Activated CD4-positive, CD25-positive, alpha-beta regulatory T cell treated with anti-CD3 and anti-CD28 coated beads, Interleukin-2, amount 50 U/mL, for 72 hours (primary cell): Measurements from ENCODE around the gene CLK1.
A peak's percentile ranks its signal among the peaks of the same experiment; 100 is the strongest.
"Not testable (repeated sequence)": the region's sequence is repeated elsewhere in the genome, so short reads cannot be mapped to it uniquely, and the experiment has no call there.

Experiments
- DNase-seq: peaks from one replicate; pipeline ENCODE4 v3.0.0; 2021

CLK1 gene

DNA sequence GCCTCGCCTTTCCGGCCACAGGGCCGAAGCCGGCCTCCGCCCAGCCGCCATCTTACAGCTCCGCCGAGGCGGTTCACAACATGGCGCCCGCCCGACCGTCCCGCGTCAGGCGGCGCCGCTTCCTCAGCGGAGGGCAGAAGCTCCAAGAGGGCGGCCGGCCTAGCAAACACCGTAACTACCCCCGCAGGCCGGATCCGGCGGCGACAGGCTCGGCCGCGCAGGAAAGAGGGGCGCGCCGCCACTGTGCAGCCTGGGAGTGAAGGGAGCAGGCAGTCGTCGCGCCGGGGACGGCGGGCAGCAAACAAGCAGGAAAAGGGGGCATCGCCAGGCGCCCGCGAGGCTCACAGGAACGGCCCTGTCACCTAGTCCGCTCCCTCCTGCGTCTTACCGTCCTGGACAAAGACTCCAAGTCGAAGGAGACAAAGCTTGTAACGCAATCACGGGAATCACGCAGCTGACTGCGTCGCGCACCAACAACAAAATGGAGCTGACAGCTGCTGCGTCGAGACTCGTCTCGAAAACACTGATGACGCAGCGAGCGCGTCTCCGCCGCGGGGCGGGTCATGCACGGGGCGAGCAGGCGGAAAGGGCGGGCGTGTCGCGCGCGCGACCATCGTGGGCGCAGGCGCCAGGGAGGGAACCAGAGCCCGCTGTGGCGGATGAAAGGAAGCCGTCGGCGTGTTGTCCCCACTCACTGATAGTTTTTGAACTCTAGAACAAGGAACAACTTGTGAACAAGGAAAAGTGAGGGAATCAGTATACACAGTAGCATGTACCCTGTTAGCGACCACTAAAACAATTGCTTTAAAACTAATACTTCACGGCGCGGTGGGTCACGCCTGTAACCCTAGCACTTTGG is at the start of gene CLK1:
CLK1 (minus strand) TSS at position 483 of the 859 bp plus-strand sequence. CDS start 2,796 bp downstream, outside the sequence.
- DNase-seq = peak; percentile 92

DNA sequence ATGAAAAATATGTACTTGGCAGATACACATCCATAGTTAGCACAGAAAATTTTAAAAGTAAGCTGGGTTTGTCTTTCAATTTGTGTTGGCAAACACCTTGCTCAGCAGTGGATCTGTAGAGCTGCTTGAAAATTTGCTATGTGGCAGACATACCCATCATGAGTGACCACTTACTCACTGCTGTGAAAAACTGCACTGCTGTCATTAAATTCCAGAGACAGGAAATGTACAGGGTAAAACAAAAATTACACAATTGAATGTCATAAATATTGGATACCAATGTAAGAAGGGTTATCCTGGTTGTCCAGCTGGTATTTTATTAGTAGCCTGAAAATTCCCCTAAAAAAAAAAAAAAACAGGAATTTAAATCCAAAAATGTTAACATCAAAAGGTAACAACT is 49.2 kb upstream of the CLK1 start:
- no peak for DNase-seq

DNA sequence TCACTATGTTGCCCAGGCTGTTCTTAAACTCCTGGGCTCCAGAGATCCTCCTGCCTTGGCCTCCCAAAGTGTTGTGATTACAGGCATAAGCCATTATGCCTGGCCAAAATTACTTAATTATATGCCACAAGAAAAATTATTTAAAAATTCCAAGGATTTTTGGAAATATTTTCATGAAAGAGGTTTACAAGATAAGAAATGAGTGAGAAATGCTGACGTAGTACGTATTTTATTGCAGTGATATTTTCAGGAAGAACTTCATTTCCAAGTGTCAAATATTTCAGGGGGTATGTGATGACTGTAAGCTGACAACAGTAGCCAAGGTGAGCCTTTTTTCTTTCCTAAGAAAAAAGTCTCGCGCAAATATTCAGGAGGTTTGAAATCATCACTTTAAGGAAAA is 45.5 kb upstream of the CLK1 start:
- no peak for DNase-seq

DNA sequence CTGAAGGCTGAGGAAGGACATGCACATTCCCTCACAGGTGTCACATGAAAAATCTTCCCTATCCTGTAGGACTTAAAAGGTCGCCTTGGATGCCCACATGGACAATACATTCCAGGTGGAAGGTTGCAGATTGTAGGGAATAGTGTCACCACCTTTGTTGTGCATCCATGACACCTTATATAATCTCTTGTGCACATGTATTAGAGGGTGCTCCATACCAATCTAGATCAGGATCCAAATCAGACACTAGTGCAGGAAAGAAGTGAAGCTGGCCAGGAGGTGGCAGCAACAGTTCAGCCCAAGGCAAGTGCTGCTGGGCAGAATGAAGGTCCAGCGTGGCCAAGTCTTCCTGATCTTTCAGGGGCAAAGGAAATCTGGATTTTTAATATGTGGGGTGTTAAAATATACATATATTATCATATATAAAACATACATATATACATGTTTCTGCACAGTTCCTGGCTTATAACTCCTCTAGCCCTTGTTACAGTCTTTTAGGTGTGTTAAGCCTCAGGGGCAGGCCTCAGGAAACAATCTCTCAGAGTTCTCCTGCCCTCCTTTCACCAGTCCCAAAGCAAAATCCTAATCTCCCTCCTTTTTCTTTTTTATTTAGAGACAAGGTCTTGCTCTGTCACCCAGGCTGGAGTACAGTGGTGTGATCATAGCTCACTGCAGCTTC is 41.3 kb upstream of the CLK1 start:
- no peak for DNase-seq

DNA sequence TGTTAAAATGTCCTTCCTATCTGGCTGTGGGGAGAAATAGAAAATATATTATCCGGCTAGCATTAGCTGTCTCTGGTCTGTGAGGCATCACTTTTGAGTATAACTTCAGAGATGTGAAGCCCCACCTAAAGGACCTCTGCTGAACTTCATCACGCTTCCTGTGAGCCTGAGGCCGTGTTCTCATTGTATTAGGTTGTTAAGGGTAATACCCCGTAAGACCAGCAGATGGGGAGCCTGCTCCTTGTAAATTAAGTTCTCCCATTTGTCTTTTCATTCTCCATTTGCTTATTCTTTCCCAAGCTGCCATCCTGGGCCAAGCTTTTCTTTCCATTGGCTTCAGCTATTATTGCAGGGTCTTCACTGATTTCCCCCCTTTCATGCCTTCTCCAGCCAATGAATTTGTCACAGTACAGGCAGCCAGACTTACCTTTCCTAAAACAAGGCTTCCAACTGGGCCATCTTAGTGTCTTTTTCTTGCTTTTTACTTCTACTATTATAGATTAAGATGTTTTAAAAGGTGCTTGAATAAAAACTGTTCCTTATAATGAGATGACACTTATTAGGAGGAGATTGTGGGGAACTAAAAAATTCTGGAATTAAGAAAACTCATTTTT is 37.1 kb upstream of the CLK1 start:
- peak; percentile 48 for DNase-seq

DNA sequence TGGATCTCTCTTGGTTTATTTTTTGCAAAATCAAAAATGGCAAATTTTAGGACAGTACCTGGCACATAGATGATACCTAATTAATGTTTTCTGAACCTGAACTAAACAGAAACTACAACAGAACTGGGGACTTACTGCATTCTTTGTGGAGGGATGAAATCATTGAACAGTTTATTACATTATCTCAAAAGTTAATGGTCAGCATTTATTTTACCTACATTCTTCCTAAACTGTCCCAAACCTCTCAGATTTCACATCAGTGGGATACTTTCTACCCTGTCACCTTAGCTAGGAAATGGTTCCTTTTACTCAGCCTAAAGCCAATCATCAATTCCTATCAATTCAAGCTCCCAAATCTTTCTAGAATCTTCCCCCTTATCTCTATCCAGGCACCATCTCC is 35.0 kb upstream of the CLK1 start:
- no peak for DNase-seq

DNA sequence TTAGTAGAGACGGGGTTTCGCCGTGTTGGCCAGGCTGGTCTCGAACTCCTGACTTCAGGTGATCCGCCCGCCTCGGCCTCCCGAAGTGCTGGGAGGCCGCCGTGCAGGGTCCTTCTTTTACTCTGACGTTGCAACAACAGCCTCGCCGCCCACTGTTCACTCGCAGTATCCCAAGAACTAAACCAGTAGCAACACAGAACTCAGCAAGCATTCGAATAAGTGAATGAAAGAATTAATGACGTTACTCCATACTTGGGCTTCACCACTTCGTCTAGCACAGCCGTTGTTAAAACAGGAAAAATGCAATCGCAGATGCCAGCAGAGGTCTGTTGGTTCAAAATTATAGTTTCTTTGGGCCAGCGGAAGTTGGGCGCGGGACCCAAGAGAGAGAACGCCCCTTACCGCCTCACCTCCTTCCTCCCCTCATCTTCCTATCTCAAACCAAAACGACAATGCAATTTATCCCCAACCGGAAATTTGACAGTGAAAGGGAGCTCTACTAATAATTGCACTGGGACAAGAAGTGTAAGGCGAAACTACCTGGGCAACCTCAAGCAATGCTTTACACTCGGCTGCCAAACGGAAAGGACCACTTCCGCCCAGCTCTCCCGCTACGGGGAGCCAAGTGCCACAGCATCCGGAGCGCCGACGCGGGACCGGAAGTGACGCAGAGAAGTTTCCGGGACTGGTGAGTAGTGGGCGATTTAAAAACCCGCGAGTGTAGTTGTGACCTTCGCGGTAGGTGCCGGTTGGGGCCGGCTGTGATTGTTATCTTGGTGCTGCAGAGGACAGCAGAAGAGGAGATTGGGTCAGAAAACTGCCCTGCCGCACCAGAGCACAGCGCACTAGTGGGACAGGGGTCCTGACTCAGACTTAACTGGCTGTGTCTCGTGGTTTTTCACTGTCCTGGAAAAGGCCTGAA is 24.5 kb upstream of the CLK1 start, which contains the start of the genes NIF3L1 and PPIL3:
NIF3L1 (plus strand) TSS at position 668 of the 922 bp plus-strand sequence. CDS start 2,573 bp downstream, outside the sequence.
PPIL3 (minus strand) TSS at position 374 of the 922 bp plus-strand sequence. CDS start 1,462 bp downstream, outside the sequence.
- DNase-seq = peak; percentile 95

DNA sequence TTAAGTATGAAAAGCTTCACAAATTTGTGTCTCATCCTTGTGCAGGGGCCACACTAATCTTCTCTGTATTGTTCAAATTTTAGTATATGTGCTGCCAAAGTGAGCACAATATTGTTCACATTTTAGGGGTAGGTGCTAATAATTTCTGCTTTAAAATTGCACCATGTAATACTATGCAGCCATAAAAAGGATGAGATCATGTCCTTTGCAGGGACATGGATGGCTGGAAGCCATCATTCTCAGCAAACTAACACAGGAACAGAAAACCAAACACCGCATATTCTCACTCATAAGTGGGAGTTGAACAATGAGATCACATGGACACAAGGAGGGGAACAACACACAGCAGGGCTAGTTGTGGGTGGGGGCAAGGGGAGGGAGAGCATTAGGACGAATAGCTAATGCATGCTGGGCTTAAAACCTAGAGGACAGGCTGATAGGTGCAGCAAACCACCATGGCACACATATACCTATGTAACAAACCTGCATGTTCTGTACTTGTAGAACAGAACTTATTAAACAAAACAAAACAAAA is 17.3 kb upstream of the CLK1 start:
- DNase-seq = not testable (repeated sequence)

DNA sequence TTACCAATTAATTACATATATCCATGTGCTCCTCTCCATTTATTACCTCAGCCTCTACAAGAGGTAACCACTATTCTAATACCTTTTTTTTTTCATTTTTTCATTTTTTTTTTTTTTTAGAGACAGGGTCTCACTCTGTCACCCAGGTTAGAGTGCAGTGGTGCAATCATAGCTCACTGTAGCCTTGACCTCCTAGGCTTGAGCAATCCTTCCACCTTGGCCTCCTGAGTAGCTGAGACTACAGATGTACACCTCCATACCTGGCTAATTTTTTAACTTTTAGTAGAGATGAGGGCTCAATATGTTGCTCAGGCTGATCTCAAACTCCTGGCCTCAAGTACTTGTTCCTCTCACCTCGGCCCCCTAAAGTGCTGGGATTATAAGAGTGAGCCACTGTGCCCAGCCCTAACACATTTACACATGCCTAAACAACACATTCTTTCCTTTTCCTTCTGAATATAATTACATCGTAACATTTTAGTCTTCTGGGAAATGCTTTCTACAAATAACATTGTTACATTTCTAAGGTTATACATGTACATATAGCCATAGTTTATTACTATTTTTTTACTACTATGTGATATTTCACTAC is 13.9 kb upstream of the CLK1 start:
- DNase-seq = no peak

DNA sequence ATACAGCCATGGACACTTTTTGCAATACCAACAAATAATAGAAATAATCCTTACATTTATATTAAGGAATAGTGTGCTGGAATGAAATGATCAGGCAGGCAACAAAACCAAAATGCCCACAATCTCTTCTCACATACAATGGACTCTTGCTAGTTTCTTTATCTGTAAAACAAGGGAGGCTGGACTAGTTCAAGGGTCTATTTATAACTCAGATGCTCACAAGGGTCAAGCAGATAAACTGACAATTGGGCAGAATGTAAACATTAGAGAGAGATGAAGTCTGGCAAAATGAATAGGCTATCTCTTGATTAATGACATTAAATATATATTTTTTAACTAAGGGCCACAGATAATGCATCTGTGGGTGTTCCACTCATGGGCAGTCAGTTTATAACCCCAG is 13.0 kb upstream of the CLK1 start:
- DNase-seq = no peak

DNA sequence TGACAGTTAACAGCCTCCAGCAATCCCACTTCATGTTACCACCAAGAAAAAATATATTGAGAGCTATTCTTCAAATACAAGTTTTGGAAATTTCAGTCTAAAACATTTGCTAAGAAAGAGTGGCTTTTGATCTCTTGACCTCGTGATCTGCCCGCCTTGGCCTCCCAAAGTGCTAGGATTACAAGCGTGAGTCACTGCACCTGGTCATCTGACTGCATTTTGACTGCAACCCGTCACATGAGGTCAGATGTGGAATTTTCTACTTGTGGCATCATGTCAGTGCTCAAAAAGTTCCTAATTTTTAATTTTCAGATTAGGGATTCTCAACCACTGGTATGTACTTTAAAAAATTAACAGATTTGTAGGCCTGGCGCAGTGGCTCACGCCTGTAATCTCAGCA is 9.1 kb upstream of the CLK1 start:
- DNase-seq = no peak

DNA sequence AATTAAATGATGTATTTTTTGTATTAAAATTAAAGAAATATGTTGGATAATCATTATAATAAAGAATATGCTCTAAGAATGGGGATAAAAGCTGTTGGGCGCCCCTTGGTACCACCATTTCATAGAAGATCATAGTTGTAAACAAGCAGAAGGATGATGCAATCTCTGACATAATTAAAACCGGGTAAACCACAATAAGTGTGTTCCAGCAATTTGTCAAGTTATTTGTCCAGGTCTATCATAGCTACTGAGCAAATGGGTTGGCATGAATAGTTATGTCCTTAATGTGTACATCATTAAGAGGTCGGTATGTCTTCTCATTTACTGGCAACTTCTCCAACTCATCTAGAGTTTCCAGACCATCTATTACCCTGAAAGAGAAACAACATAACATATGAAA is 6.7 kb upstream of the CLK1 start:
- DNase-seq = no peak

DNA sequence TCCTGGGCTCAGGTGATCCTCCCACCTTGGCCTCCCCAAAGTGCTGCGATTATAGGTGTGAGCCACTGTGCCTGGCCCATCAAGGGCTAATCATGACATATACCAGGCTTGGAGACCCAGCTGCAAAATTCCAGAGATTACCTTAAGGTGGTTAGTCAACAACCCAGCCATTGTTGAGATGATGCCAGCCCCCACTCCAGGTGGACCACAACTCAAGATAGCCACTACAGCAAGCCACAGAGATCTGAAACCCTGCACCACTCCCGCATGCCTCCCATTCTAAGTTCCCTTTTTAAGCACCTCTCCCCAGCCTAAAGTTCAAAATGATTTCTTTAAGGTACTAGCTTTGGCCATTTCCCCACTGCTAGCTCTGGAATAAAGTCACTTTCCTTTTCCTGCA is 4.6 kb upstream of the CLK1 start:
- DNase-seq = no peak

DNA sequence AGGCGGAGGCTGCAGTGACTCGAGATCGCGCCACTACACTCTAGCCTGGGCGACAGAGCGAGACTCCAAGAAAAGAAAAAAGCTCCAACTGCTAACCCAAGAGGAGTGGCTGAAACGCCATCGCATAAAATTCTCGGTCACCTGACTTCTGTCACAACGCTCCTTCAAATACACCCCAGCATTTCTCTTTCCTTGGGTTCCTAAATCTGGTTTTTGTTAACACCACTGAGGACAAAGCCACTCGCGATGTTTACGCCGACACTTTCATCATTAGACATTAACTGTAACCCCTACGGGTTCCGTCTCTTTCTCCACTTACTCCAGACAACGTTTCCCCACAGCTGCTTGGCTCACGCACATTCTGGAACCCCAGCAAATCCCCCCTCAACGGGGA is 679 bp downstream of the CLK1 start:
- no peak for DNase-seq

DNA sequence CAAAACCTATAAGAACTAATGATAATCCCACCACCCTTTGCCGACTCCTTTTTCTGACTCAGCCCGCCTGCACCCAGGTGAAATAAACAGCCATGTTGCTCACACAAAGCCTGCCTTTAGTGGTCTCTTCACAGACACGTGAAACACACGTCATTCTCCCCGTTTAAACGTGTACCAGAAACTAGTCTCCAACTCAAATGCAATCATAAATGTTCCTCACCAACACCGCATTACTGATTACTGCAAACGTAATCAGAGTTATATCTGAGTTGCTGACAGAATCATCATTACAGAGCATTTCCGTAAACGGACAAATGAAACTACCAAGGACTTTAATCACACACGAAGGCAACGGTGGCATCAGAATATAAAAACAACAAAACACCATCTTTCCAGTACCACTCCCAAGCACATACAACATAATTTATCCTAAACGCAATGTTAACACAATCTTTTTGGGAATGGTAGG is 1.9 kb downstream of the CLK1 start:
- peak; percentile 46 for DNase-seq

DNA sequence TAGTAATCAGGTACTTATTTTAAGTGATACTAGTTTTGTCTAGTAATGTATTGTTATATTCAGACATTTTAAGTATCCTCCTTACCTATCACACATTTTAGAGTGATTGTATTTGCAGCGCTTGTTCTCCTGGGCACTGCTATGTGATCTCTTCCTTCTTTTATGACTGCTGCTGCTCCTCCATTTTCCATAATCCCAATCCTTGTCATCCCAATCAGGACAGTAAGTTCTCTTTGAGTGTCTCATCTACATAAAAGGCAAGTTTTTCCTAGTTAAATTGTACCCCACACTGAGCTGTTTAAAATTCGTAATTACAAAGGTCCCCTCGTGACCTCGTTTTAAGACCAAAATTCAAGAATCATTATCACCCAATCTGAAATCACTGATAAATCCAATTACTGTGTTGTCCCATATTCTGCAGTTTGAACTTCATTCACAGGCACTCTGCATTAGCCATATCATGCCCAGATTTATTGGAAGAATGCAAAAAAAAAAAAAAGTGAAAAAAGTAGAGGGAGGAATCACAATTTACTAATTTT is 2.8 kb downstream of the CLK1 start:
- DNase-seq = no peak

DNA sequence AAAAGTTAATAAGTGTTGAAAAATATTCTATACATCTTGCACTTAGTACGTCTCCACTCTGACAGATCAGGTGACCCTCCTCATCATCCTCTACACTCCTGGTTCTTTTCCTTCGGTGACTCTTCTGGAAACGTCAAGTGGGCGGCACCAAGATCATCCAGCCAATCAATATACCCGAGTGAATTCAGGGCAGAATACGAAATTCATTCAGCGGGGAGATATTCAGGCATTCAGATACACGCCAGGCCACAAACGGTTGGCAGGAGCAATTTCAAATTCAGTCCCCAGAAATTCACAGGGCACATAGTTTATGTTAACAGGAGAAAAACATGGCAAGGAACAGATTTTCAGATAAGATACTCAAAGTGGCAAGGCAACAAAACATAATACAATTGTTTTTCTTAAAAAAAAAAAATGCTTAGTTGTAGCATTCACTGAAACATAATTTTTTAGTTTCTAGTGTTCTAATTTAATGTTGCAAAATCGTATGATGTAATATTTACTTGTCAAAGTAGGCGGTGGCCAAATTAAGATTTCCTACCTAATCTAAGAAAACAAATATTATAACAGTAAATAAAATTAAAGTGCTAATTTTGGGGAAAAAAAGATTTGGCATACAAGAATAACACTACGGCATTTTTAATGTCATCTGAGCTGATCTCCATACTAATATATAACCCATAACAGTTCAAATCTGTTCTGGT is 4.2 kb downstream of the CLK1 start:
- DNase-seq = no peak

DNA sequence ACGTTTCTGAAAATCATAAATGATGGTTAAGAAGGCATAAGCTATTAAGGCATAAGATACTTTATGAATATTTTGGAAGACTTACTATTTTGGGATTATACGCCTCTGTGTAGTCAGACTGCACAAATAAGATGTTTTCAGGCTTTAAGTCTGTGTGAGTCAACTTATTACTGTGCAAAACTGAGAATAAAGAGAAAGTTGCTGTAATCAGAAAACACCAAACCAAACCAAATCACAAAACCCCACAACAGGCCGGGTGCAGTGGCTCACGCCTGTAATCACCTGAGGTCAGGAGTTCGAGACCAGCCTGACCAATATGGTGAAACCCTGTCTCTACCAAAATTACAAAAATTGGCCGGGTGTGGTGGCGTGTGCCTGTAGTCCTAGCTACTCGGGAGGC is 7.7 kb downstream of the CLK1 start:
- DNase-seq = no peak

DNA sequence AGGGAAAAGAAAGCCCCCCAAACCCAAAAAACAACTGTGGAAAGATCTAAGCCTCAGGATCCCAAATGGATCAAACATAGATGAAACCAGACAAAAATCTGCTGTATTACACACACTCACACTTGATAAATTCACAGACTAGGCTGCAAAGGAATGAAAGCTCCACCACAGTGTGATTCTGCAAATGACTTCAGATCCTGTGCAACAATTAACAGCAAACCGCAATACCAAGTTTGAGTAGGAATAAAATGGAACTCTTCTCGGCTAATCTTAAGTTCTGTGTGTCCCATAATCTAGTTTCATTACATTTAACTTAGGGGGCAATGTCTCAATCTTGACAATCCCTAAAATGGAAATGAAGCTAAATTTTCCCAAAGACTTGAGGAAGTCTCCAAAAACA is 11.9 kb downstream of the CLK1 start:
- DNase-seq = no peak

DNA sequence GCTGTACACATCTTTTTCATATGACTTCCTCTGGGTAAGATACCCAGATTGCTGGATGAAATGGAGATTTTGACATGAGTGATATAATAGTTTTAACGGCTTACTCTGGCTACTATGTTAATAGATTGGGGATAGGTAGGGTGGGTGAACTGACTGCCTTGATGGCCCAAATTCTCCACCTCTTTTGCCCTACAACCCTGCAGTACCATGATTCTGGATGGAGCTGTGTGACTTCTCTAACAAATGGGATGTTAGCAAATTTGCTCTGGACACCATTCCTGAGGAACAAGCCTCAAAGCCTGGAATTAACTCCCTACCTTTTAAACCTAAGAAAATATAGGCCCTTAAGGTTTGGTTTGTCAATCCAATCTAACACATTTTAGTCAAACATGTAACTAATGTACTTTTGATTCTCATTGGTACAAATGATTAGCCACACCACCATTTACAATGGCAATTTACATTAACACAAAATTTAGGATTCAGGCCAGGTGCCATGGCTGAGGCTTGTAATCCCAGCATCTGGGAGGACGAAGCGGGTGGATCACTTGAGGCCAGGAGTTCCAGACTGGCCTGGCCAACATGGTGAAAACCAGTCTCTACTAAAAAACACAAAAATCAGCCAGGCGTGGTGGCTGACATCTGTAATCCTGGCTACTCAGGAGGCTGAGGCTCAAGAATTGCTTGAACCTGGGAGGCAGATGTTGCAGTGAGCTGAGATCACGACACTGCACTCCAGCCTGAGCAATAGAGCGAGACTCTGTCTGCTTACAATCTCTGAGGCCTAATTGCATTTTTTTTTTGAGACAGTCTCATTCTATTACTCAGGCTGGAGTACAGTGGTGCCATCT is 12.8 kb downstream of the CLK1 start:
- DNase-seq = no peak
